ENCODE measurements around the gene SCAPER. TPM values are rescaled to one million over a fixed set of nuclear protein-coding genes. Genes with fewer than 3 reads are reported as not detected.
A peak's percentile ranks its signal among the peaks of the same experiment; 100 is the strongest.
"Not testable (repeated sequence)": the region's sequence is repeated elsewhere in the genome, so short reads cannot be mapped to it uniquely, and the experiment has no call there.

Gene SCAPER
- total RNA-seq, 2 donors from 2014 or later: 52.9 to 72.8 TPM

- peaks cover 0 to 5% of the 10 kb centered on the region in 2 donors for H3K4me1 Mint-ChIP-seq (ENCODE audit: low read depth in 2 of 2)
- DNase-seq (ENCODE audit: low spot score) (no peak), ATAC-seq (no peak)
- peaks cover 5% of the 10 kb centered on the region for H3K9me3 Mint-ChIP-seq
- H3K27ac Mint-ChIP-seq: no peak overlapping the region
- no peaks in the 10 kb centered on the region for H3K27me3 Mint-ChIP-seq
- H3K4me3 Mint-ChIP-seq: no peak overlapping the region
- peaks cover 37% of the 10 kb centered on the region for H3K36me3 Mint-ChIP-seq
Observed at GRCh38 chr15:76763554-76763953, 141.6 kb downstream of the SCAPER start.

GRCh38 chr15:76756381-76756780 is 148.8 kb downstream of the SCAPER start:
- Mint-ChIP-seq H3K4me1 (ENCODE audit: low read depth in 2 of 2) (peaks cover 4 to 10% of the 10 kb centered on the region in 2 donors), H3K36me3 (peaks cover 16% of the 10 kb centered on the region), H3K9me3 (no peaks in the 10 kb centered on the region), H3K27me3 (no peaks in the 10 kb centered on the region), H3K4me3 (no peak overlapping the region), H3K27ac (no peak overlapping the region)
- ATAC-seq: no peak
- no peak for DNase-seq (ENCODE audit: low spot score)

- no peaks in the 10 kb centered on the region for H3K9me3 Mint-ChIP-seq
- ATAC-seq (no peak), DNase-seq (ENCODE audit: low spot score) (no peak)
- H3K36me3 Mint-ChIP-seq: peaks cover 28% of the 10 kb centered on the region
- no peak overlapping the region for H3K4me3 Mint-ChIP-seq
- peaks cover 4 to 10% of the 10 kb centered on the region in 2 donors for H3K4me1 Mint-ChIP-seq (ENCODE audit: low read depth in 2 of 2)
- no peaks in the 10 kb centered on the region for H3K27me3 Mint-ChIP-seq
- H3K27ac Mint-ChIP-seq: no peak overlapping the region
Observed at GRCh38 chr15:76753771-76754170, 151.4 kb downstream of the SCAPER start.

GRCh38 chr15:76753131-76753530 is 152.0 kb downstream of the SCAPER start:
- ATAC-seq (no peak), DNase-seq (ENCODE audit: low spot score) (no peak)
- H3K4me1 Mint-ChIP-seq (ENCODE audit: low read depth in 2 of 2): peaks cover 4 to 10% of the 10 kb centered on the region in 2 donors
- H3K4me3 Mint-ChIP-seq: no peak overlapping the region
- H3K9me3 Mint-ChIP-seq: no peaks in the 10 kb centered on the region
- H3K27ac Mint-ChIP-seq: no peak overlapping the region
- peaks cover 28% of the 10 kb centered on the region for H3K36me3 Mint-ChIP-seq
- H3K27me3 Mint-ChIP-seq: no peaks in the 10 kb centered on the region

- no peak overlapping the region for H3K4me3 Mint-ChIP-seq
- H3K4me1 Mint-ChIP-seq (ENCODE audit: low read depth in 2 of 2): peaks cover 4 to 10% of the 10 kb centered on the region in 2 donors
- DNase-seq (ENCODE audit: low spot score) (no peak), ATAC-seq (peak; percentile 67 to 88)
- no peaks in the 10 kb centered on the region for H3K27me3 Mint-ChIP-seq
- peaks cover 28% of the 10 kb centered on the region for H3K36me3 Mint-ChIP-seq
- no peaks in the 10 kb centered on the region for H3K9me3 Mint-ChIP-seq
- peak overlapping the region in 1 of 2 donors; percentile 0 for H3K27ac Mint-ChIP-seq
Observed at GRCh38 chr15:76752549-76752948, 152.6 kb downstream of the SCAPER start.

GRCh38 chr15:76737573-76737972 is 167.6 kb downstream of the SCAPER start:
- Mint-ChIP-seq H3K4me1 (ENCODE audit: low read depth in 2 of 2) (peaks cover 6 to 12% of the 10 kb centered on the region in 2 donors), H3K9me3 (no peaks in the 10 kb centered on the region), H3K4me3 (no peak overlapping the region), H3K27me3 (no peaks in the 10 kb centered on the region), H3K27ac (no peak overlapping the region), H3K36me3 (peaks cover 21% of the 10 kb centered on the region)
- no peak for ATAC-seq
- DNase-seq (ENCODE audit: low spot score): no peak

GRCh38 chr15:76732321-76732720 is 172.8 kb downstream of the SCAPER start:
- DNase-seq (ENCODE audit: low spot score): not testable (repeated sequence)
- peaks cover 22% of the 10 kb centered on the region for H3K36me3 Mint-ChIP-seq

GRCh38 chr15:76730262-76730661 is 174.9 kb downstream of the SCAPER start:
- Mint-ChIP-seq H3K4me1 (ENCODE audit: low read depth in 2 of 2) (peaks cover 6 to 11% of the 10 kb centered on the region in 2 donors), H3K4me3 (no peak overlapping the region), H3K36me3 (peaks cover 30% of the 10 kb centered on the region), H3K9me3 (peaks cover 2% of the 10 kb centered on the region), H3K27ac (peak overlapping the region in 1 of 2 donors; percentile 76), H3K27me3 (no peaks in the 10 kb centered on the region)
- DNase-seq (ENCODE audit: low spot score): no peak
- no peak for ATAC-seq

More at GRCh38 chr15:76732321-76732720, 172.8 kb downstream of the SCAPER start:
- H3K9me3 Mint-ChIP-seq; H3K4me1 Mint-ChIP-seq (ENCODE audit: low read depth in 2 of 2); H3K27me3 Mint-ChIP-seq; H3K27ac Mint-ChIP-seq; ATAC-seq; H3K4me3 Mint-ChIP-seq: not testable (repeated sequence)

- Mint-ChIP-seq H3K4me1 (ENCODE audit: low read depth in 2 of 2) (peaks cover 26% of the 10 kb centered on the region in 2 donors), H3K4me3 (no peak overlapping the region), H3K36me3 (peaks cover 36% of the 10 kb centered on the region), H3K9me3 (peaks cover 11% of the 10 kb centered on the region), H3K27me3 (no peaks in the 10 kb centered on the region), H3K27ac (peak overlapping the region in 1 of 2 donors; percentile 50)
- DNase-seq (ENCODE audit: low spot score) (no peak), ATAC-seq (no peak)
Observed at GRCh38 chr15:76718863-76719262, 186.3 kb downstream of the SCAPER start.

- H3K27me3 Mint-ChIP-seq: no peaks in the 10 kb centered on the region
- H3K4me3 Mint-ChIP-seq: no peak overlapping the region
- DNase-seq (ENCODE audit: low spot score) (no peak), ATAC-seq (peak; percentile 52 to 66)
- H3K36me3 Mint-ChIP-seq: peaks cover 36% of the 10 kb centered on the region
- peak overlapping the region; percentile 25 to 89 for H3K27ac Mint-ChIP-seq
- H3K4me1 Mint-ChIP-seq (ENCODE audit: low read depth in 2 of 2): peaks cover 42 to 47% of the 10 kb centered on the region in 2 donors
- H3K9me3 Mint-ChIP-seq: peaks cover 14% of the 10 kb centered on the region
Observed at GRCh38 chr15:76714950-76715349, 190.2 kb downstream of the SCAPER start.

GRCh38 chr15:76711351-76711827 is 193.8 kb downstream of the SCAPER start:
- peak overlapping the region; percentile 61 to 90 for H3K27ac Mint-ChIP-seq
- H3K36me3 Mint-ChIP-seq: peaks cover 40% of the 10 kb centered on the region
- peaks cover 16% of the 10 kb centered on the region for H3K9me3 Mint-ChIP-seq
- peaks cover 62 to 63% of the 10 kb centered on the region in 2 donors for H3K4me1 Mint-ChIP-seq (ENCODE audit: low read depth in 2 of 2)
- peak overlapping the region; percentile 24 for H3K4me3 Mint-ChIP-seq
- DNase-seq (ENCODE audit: low spot score) (no peak), ATAC-seq (no peak)
- no peaks in the 10 kb centered on the region for H3K27me3 Mint-ChIP-seq

- not testable (repeated sequence) for H3K27me3 Mint-ChIP-seq; DNase-seq (ENCODE audit: low spot score); H3K9me3 Mint-ChIP-seq
- peak overlapping the region; percentile 28 to 85 for H3K27ac Mint-ChIP-seq
- peaks cover 32 to 33% of the 10 kb centered on the region in 2 donors for H3K4me1 Mint-ChIP-seq (ENCODE audit: low read depth in 2 of 2)
- peak in 1 of 2 donors; percentile 60 for ATAC-seq
- peaks cover 24% of the 10 kb centered on the region for H3K36me3 Mint-ChIP-seq
- peak overlapping the region; percentile 20 for H3K4me3 Mint-ChIP-seq
Observed at GRCh38 chr15:76704032-76704431, 201.1 kb downstream of the SCAPER start.

GRCh38 chr15:76696840-76697239 is 208.3 kb downstream of the SCAPER start:
- H3K9me3 Mint-ChIP-seq: no peaks in the 10 kb centered on the region
- ATAC-seq: no peak

GRCh38 chr15:76692546-76692945 is 212.6 kb downstream of the SCAPER start:
- not testable (repeated sequence) for H3K27me3 Mint-ChIP-seq; H3K4me3 Mint-ChIP-seq; ATAC-seq; H3K9me3 Mint-ChIP-seq; H3K36me3 Mint-ChIP-seq; H3K4me1 Mint-ChIP-seq (ENCODE audit: low read depth in 2 of 2); DNase-seq (ENCODE audit: low spot score); H3K27ac Mint-ChIP-seq

More at GRCh38 chr15:76696840-76697239, 208.3 kb downstream of the SCAPER start:
- Mint-ChIP-seq H3K27me3 (no peaks in the 10 kb centered on the region), H3K4me1 (ENCODE audit: low read depth in 2 of 2) (peaks cover 0 to 7% of the 10 kb centered on the region in 2 donors), H3K4me3 (no peak overlapping the region), H3K36me3 (peaks cover 5% of the 10 kb centered on the region), H3K27ac (no peak overlapping the region)
- DNase-seq (ENCODE audit: low spot score): no peak

GRCh38 chr15:76687592-76687991 is 217.5 kb downstream of the SCAPER start:
- not testable (repeated sequence) for H3K36me3 Mint-ChIP-seq; H3K4me1 Mint-ChIP-seq (ENCODE audit: low read depth in 2 of 2); H3K4me3 Mint-ChIP-seq; H3K27me3 Mint-ChIP-seq; H3K27ac Mint-ChIP-seq; ATAC-seq; DNase-seq (ENCODE audit: low spot score); H3K9me3 Mint-ChIP-seq
